Left ventricle myocardium inferior (tissue), 1 donor: Measurements from ENCODE around the gene PTTG1. TPM values are rescaled to one million over a fixed set of nuclear protein-coding genes. Genes with fewer than 3 reads are reported as not detected.

Source experiments
- DNase-seq: peaks from one replicate; pipeline ENCODE4 v3.0.0-alpha.2; 2020
- H3K27ac ChIP-seq: fragments of 200-600 bp; replicated peaks from 2 replicates; pipeline ENCODE4 v1.8.0; 2021
- H3K27me3 ChIP-seq: fragments of 200-600 bp; 2 replicates; pipeline ENCODE4 v1.8.0; 2021; ENCODE audit warnings: low read depth
- H3K36me3 ChIP-seq: fragments of 200-600 bp; 2 replicates; pipeline ENCODE4 v1.8.0; 2021
- H3K4me1 ChIP-seq: fragments of 200-600 bp; 2 replicates; pipeline ENCODE4 v1.8.0; 2021
- H3K4me3 ChIP-seq: fragments of 200-600 bp; 2 replicates; pipeline ENCODE4 v1.8.0; 2021; ENCODE audit warnings: mild to moderate bottlenecking, moderate library complexity
- H3K9me3 ChIP-seq: fragments of 200-600 bp; replicated peaks from 2 replicates; pipeline ENCODE4 v1.8.0; 2021
- intact Hi-C: fragments of 100-400 bp; cut with micrococcal nuclease; formaldehyde crosslinking; loops from one replicate; pipeline ENCODE4 v1.11.0; 2022
- total RNA-seq: library from RNA; stranded (reverse); fragmentation: NEBNext Ultra II Directional; extraction: Animal tissue kit (Norgen Biotek cat#: 25700); gene quantifications from one replicate; pipeline ENCODE4 v1.2.1, GENCODE V29; 2021
- TF ChIP-seq, protein P1 (sequence below): fragments of 200-600 bp; IDR thresholded peaks from 2 replicates; pipeline ENCODE4 v1.8.0; 2021; ENCODE audit warnings: antibody characterized with exemption, mild to moderate bottlenecking, borderline replicate concordance
- donor health status: DM: no; HTN: yes; CAD: no; lungs with severe emphysema.

PTTG1 gene
- total RNA-seq, 1 donor from 2014 or later: 0.88 TPM

DNA sequence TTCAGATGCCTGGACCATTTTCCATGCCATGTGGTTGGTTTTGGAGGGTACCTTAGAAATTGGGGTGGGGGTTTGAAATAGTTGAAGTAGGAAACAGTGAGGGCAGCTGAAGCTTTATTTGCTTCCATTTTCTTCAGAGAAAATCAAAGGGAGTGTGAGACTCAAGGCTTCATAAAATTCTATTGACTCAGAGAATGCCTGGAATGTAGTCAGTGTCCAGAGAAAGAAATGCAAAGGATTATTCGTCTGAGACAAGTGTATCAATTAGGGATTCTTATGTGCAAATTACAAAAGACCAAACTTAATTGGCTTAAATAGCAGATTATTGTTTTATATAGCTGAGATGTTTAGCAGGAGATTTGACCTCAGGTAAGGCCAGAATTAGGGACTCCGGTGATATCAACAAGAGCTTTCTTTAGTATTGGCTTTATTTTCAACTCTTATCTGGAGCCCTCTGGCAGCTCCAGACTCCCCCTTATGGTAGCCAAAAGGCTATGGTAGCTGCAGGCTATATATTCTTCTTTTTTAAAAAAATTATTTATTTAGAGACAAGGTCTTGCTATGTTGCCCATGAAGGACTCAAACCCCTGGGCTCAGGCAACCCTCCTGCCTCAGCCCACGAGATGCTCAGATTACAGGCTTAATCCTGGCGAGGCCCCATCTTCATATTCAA, 38.9 kb downstream of the PTTG1 start:
- TF ChIP-seq, protein P1, sequence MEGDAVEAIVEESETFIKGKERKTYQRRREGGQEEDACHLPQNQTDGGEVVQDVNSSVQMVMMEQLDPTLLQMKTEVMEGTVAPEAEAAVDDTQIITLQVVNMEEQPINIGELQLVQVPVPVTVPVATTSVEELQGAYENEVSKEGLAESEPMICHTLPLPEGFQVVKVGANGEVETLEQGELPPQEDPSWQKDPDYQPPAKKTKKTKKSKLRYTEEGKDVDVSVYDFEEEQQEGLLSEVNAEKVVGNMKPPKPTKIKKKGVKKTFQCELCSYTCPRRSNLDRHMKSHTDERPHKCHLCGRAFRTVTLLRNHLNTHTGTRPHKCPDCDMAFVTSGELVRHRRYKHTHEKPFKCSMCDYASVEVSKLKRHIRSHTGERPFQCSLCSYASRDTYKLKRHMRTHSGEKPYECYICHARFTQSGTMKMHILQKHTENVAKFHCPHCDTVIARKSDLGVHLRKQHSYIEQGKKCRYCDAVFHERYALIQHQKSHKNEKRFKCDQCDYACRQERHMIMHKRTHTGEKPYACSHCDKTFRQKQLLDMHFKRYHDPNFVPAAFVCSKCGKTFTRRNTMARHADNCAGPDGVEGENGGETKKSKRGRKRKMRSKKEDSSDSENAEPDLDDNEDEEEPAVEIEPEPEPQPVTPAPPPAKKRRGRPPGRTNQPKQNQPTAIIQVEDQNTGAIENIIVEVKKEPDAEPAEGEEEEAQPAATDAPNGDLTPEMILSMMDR: no peak
- no peak for DNase-seq
- Histone ChIP-seq H3K27me3 (peaks cover 12% of the 10 kb centered on the region), H3K9me3 (no peaks in the 10 kb centered on the region), H3K27ac (no peak overlapping the region), H3K4me3 (no peak overlapping the region), H3K36me3 (no peaks in the 10 kb centered on the region), H3K4me1 (no peaks in the 10 kb centered on the region)
- intact Hi-C loops: no loop called here

DNA sequence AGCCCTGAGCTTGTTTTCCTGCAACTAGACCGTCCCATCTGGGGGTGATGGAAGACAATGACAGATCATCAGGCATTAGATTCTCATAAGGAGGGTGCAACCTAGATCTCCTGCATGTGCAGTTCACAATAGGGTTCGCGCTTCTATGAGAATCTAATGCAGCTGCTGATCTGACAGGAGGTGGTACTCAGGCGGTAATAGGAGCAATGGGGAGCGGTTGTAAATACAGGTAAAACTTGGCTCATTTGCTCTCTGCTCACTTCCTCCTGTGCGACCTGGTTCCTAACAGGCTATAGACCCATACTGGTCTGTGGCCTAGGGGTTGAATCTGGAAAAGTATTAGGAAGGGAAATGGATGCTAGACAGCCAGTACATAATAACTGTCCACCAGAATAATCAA, 39.7 kb downstream of the PTTG1 start:
- no peaks in the 10 kb centered on the region for H3K9me3 ChIP-seq
- TF ChIP-seq, protein P1: no peak
- H3K36me3 ChIP-seq: no peaks in the 10 kb centered on the region
- intact Hi-C loops: no loop called here
- peaks cover 3% of the 10 kb centered on the region for H3K27me3 ChIP-seq
- peaks cover under 1% of the 10 kb centered on the region for H3K4me1 ChIP-seq
- no peak for DNase-seq
- H3K4me3 ChIP-seq: no peak overlapping the region
- H3K27ac ChIP-seq: no peak overlapping the region

DNA sequence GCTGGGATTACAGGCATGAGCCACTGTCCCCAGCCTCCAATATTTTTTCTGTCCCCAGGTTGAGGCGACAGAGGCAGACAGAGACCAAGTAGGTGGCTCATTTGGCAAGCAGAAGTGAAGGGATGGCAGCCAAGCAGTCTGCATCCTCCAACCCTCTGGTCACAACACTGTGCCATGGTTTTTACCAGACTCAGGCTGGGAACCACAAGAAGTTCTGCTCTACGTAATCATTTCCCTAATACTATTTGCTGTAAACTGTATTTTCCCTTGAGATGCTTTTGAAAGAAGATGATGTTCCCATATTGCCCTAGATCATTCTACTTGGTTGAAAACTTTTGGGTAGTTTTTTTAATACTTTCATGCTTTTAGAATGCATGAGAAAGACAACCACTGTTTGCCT, 40.5 kb downstream of the PTTG1 start:
- no peak for DNase-seq
- TF ChIP-seq, protein P1: no peak
- intact Hi-C loops: no loop called here
- Histone ChIP-seq H3K27ac (no peak overlapping the region), H3K36me3 (no peaks in the 10 kb centered on the region), H3K4me1 (peaks cover 9% of the 10 kb centered on the region), H3K27me3 (no peaks in the 10 kb centered on the region), H3K9me3 (no peaks in the 10 kb centered on the region), H3K4me3 (no peak overlapping the region)

DNA sequence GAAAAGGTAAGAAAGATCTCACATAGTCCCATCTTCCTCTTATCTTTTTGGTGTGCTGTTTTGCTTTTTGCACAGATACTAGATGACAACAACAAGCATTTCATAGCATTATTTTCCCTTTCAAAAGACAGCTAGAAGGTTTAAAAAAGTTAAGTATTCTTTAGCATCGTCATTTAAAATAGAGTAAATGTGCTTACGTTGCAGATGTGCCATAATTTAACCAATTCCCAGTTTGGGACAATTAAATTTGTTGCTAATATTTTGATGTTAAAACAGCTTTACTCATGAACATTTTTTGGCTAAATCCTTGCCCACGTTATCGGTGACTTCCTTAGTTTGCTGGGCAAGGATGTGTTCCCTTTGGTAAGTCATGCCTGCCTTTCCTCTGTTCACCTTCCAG, 41.6 kb downstream of the PTTG1 start:
- H3K9me3 ChIP-seq: no peaks in the 10 kb centered on the region
- H3K27ac ChIP-seq: no peak overlapping the region
- peaks cover 19% of the 10 kb centered on the region for H3K4me1 ChIP-seq
- intact Hi-C loops: no loop called here
- no peaks in the 10 kb centered on the region for H3K27me3 ChIP-seq
- no peak for DNase-seq
- no peak overlapping the region for H3K4me3 ChIP-seq
- TF ChIP-seq, protein P1: no peak
- no peaks in the 10 kb centered on the region for H3K36me3 ChIP-seq

DNA sequence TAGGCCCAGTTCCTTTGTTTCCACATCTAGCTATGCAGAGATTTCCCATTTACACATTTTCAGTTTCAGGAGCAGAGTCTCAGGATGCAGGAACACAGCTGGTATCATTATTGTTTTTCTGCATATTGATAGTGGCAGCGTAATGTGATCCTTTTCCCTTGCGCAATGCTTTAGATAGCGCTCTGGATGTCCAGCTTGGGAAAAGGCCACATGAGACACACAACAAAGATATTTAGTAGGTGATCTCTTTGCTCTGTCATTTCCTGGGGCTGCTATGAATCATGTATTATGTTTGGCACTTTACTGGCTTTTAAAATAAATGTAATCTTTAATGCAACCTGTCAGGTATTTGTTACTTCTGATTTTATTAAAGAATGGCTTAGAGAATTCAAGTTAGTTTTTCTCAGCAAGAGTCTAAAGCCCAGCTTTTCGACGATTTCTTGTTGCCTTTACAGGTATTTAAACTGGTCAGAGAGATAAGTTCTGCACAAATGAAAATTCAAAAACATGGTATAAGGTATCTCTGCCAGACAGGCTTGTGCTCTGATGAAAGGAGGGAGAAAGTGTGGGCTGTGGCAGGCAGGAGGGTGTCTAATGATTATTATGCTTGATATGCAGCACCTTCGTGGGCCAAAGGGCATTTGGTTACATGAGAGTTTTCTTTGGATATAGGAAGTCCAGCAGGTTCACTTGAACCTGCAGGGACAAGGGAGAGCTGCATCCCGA, 42.2 kb downstream of the PTTG1 start:
- Histone ChIP-seq H3K9me3 (no peaks in the 10 kb centered on the region), H3K27ac (no peak overlapping the region), H3K36me3 (no peaks in the 10 kb centered on the region), H3K4me1 (peaks cover 21% of the 10 kb centered on the region), H3K4me3 (no peak overlapping the region), H3K27me3 (no peaks in the 10 kb centered on the region)
- TF ChIP-seq, protein P1: no peak
- intact Hi-C loops: no loop called here
- no peak for DNase-seq
